Measurements from ENCODE around the gene INSM1. TPM values are rescaled to one million over a fixed set of nuclear protein-coding genes. Genes with fewer than 3 reads are reported as not detected.

The INSM1 gene
- polyA plus RNA-seq, 1 donor = 0.14 TPM

- no peak for DNase-seq
These were observed 27.2 kb downstream of the INSM1 start for GRCh38 chr20:20395087-20395486.

DNA sequence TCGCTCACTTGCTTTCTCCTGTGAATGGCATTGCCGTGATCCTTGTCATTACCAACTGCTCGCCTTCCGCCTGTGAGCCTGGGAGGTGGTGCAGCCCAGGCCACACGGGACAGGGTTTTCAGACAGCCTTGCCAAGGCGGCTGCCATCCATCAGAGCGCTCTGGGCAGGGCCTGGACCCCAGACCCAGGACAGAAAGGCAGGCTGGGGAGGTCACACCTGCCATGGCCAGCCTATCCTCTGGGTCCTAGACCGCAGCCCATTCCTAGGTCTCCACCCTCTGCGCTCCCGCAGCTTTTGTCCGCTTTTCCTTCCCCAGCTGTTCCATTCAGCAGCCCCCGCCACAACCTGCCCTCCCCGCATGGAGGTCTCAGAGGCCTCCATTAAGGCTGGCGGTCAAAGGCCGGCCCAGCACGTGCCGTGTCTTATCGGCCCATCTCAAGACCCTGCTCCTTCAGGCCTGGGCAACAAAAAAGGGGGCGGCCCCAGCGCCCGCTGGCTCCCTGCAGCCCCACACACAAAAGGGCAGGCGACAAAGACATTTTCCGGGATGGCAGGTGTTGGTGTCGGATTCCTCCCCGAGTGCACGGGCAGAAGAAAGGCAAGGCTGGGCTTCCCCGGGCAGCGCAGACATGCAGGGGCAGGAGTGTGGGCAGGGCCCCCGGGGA, 28.1 kb downstream of the INSM1 start:
- DNase-seq = no peak

DNA sequence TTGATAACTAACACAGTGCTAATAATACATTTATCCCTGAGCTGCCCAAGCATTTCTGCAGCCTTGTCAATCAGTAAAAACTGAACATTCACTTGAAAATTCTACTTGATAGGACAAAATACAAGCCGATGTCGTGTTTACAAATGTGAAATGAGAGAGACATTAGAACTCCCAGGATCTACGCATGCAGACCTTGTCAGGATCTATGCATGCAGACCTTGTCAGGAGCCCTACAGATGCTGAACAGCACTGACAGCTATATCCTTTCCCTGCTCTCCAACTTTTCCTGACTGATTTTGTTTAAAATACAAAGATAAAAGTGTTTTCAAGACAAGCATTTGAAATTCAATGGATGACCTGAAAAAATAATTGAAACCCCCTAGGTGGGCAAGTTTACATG, 28.9 kb downstream of the INSM1 start:
- DNase-seq = no peak

DNA sequence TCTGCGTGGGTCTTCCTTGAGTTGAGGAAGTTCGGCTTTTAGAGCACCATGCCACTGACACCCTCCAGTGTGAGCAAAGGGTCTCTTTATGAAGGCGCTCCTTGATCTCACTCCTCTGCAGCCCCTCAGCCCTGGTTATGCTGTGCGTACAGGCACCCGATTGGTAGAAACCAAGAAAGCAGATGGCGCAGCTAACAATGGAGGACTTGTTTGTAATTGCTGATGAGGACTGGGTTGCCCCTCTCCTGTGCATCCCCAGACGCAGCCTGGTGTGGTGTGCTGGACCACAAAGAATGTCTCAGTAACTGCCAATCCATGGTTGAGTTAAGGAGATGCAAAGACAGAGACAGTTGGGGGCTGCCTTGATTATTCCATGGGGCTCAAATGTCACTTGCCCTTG, 30.2 kb downstream of the INSM1 start:
- DNase-seq = no peak

DNA sequence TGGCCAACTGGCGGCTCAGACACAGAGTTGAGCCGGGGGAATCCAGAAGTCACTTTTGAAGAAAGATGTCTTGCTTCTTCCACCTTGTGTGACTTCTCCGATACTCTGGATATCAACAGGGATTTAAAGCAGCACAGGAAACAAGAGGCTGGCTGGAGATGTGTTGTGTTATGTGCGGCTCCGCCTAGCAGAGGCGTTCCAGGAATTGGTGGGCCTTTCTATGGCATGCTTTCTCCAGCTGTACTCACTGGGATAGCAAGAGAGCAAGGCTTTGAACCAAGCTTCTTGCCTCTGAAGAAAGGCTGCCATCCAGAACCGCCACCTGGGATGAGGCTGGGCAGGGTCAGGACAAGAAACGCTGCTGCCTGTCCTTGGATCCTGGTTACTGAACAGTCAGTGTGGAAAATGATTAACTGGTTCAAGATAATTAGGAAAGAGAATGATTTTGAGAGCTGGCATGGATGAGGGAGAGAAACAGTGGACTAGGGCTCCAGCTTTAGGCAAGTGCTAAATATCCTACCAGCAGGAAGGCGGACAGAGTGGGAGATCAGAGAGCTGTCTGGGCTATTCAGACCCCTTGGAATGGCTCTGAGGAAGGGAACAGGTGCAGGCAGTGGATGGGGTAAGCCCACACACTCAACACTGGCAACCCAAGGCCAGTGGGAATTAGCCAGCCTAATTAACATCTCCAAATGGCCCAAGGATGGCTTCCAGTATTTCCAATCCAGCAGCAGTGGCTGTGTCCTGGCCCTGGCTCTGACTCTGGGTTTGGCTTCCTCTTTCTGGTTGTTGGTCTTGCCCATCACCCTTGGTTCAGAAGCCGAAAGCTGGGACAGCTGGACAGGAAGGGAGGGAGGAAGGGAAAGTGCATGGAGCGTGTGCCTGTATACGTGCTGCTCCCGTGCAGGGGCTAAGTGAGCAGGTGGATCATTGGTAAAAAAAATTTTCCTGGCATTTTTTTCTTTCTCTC, 31.9 kb downstream of the INSM1 start:
- DNase-seq = no peak

DNA sequence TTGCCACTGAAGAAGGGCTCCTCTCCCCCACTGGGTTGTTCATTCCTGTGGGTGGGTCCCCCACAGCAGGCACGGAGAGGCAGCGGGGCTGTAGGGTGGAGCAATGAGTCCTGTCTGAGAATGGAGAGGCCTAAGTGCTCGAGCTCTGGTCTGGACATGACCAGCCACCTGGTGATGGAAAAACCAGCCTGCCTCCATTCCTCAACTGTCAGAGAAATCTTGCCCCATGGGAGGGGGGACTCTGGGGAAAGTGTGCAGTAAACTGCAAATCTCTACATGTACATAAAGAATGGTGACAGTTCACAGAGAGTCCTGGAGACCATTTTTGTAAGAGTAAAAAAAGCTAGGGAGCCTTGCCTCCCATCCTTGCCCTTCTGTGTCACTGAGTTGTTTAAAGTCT, 34.1 kb downstream of the INSM1 start:
- no peak for DNase-seq

GRCh38 chr20:20404633-20405032, 36.7 kb downstream of the INSM1 start:
- DNase-seq = no peak

DNA sequence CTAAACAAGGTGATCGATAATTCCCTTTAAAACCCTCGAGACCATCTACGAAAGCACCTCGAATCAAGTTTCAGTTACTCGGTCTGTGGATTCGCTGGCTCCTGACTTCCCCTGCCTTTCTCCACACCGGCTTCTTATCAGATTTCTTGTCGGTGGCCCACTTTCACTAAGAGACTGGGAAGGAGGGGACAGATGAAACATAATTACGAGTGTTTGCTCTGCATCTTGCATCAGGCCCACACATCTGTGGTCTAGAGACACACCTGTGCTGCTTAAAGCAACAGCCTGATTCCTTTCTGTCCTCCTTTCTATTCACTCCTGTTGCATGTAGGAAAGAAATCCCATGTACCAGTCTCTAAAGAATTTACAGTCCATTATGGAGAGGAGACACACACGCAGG, 37.7 kb downstream of the INSM1 start:
- DNase-seq = no peak

DNA sequence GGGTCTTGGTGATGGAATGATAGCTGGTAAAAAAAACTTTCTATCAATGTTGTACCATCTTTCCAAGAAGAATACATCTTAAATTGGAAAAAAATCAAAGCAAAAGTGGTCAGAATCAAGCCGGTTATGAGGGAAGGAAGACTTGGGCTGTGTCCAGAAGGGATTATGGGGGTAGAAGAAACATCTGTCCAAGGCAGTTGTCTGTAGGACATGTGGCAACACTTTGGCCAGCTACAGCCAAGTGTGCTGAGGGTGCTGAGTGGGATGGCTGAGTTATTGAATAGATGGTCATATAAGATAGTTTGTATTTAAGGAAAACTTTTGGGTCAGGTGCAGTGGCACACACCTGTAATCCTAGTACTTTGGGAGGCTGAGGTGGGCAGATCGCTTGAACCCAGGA, 38.4 kb downstream of the INSM1 start:
- DNase-seq = no peak

DNA sequence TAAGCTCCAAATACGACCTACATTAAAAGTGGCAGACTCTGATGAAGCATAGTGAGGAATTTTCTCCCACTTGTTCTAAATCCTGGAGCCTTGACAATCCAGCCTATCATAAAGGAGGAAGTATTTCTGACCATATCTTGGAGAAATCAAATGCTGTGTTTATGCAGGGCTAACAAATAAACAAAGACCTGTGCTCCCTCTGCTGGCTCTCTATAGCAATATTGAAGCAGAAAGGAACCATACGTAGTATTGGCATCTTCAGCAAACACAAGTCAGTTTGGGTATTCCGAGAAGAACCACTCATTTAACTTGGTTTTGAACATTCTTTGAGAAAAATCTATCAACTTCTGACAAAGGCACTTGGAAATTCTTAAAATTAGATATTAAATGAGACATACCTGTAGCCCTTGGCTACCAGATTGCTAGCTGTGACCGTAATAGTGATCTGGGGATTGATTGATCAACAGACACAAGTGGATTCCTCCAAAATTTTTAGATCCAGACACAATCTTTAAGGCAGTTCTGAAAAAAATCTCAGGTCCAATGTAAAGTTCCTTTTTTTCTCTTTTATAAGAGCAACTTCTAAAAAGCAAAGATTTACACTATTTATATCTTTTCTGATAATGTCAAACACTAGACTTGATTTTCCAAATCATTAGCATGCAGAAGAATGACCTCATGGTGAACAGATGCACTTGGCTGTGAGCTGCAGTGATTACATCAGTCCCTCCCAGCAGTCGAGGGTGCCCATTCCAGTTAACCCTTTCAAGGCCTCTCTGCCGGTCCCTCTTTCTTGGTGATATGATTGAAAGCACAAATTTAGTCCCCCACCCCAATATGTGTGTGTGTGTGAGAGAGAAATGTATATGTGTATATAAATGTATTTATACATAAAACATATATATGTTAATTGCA, 40.2 kb downstream of the INSM1 start:
- DNase-seq = no peak

GRCh38 chr20:20409331-20409730, 41.4 kb downstream of the INSM1 start:
- DNase-seq = no peak

- no peak for DNase-seq
These were observed 42.8 kb downstream of the INSM1 start for GRCh38 chr20:20410678-20411077.

GRCh38 chr20:20411402-20411801, 43.5 kb downstream of the INSM1 start:
- DNase-seq = no peak

GRCh38 chr20:20411836-20412235, 43.9 kb downstream of the INSM1 start:
- no peak for DNase-seq

DNA sequence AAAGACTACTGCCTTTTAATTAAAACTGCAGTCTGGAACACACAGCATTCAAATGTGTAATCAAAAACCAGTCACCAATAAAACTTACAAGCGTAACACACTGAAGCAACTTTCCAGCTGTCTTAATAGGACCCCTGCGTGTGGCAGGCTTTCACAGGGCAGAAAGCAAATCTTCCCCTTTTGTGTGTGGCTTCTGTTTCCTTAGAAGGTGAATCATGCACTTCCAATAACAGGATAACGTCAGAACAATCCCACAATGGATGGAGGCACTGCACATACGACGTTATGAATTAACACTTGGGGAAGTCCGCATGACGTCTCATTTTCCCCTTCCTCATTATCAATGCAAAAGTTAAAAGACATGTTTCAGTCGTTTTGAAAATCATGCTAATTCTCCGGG, 44.8 kb downstream of the INSM1 start:
- DNase-seq = no peak

DNA sequence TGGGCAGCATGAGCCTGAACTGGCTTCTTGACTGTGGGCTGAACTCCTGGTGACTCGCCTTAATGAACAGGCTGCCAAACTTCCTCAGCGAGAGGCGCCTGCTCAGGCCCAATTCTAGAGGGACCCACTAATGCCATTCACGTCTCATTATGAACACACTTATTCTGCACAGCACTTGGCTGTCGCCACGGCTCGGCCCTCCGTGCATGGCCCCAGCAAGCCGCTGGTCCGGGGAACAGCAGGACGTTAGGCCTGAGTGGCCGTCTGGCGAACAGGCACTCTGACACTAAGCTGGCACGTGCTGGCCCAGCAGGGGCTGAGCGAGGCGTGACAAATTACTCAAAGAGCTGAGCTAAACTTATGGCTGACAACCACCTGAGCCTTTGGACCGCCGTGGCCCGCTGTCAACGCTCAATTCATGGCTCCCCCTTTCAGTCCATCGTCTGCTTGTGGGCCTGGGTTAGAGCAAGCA, 45.9 kb downstream of the INSM1 start:
- no peak for DNase-seq

DNA sequence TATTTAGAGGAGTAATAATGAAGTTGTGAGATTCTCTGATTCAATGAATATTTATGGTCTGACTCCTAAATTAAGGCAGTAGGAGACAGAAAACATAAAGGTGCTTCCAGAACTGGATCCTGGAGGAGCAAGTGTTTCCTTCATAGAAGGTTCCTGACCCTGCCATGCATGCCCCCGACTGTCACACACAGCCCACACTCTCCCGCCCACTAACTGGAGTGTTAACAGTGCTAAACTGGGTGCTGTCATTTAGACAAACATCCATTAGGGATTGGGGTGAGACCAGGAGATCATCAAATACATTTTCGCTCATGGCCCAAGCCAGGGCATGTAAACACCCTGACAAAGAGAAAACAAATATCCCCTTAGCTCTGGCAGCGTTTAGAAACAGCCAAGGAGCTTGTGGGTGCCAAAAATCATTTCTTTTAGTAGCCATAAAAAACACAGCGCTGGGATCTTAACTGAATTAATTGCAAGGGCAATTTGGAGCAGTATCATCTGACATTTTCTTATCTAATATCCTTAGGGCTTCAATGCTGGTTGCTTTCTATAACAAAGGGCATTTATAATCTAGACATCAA, 46.8 kb downstream of the INSM1 start:
- no peak for DNase-seq

- DNase-seq = no peak
These were observed 47.4 kb downstream of the INSM1 start for GRCh38 chr20:20415321-20415720.

DNA sequence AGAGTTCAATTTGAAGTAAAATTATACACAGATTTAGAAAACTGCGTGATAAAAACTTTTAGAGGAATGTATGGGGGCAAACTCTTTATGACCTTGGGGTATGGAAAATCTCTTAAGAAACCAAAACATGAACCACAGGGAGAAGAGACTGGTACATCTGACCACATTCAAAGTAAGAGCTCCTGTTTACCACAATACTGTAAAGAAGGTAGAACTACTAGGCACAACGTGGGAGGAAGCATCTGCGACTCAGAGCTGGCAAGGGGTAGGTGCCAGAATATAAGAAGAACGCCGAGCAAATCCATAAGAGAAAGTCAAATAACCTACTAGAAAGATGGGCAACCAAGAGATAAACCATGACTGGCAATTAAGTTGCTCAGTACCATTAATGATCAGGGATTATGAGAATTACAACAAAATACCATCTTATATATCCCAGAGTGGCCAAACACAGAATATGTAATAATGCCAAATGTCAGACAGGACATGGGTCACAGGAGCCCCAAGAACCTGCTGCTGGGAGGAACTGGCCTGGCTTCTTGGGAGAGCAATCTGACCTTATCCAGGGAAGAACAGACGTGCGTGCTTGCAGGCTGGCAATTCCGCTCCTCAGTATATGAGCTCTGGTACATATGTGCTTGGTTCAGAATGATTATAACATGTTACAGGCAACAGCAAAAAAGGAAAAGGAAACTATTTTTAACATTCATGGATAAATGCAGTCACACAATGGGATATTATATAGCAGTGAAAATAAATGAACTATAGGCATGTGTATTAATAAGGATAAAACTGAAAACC, 50.2 kb downstream of the INSM1 start:
- no peak for DNase-seq
